HG02938 (cell line): Measurements from ENCODE around the gene TRIP6.

ENCODE experiments used
- ATAC-seq: cut with Tn5 transposase; IDR thresholded peaks from one replicate; pipeline ENCODE4 v1.9.1; 2021; ENCODE audit warnings: mild to moderate bottlenecking, moderate library complexity; ENCODE audit not compliant: unreplicated experiment

Gene TRIP6, protein sequence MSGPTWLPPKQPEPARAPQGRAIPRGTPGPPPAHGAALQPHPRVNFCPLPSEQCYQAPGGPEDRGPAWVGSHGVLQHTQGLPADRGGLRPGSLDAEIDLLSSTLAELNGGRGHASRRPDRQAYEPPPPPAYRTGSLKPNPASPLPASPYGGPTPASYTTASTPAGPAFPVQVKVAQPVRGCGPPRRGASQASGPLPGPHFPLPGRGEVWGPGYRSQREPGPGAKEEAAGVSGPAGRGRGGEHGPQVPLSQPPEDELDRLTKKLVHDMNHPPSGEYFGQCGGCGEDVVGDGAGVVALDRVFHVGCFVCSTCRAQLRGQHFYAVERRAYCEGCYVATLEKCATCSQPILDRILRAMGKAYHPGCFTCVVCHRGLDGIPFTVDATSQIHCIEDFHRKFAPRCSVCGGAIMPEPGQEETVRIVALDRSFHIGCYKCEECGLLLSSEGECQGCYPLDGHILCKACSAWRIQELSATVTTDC

DNA sequence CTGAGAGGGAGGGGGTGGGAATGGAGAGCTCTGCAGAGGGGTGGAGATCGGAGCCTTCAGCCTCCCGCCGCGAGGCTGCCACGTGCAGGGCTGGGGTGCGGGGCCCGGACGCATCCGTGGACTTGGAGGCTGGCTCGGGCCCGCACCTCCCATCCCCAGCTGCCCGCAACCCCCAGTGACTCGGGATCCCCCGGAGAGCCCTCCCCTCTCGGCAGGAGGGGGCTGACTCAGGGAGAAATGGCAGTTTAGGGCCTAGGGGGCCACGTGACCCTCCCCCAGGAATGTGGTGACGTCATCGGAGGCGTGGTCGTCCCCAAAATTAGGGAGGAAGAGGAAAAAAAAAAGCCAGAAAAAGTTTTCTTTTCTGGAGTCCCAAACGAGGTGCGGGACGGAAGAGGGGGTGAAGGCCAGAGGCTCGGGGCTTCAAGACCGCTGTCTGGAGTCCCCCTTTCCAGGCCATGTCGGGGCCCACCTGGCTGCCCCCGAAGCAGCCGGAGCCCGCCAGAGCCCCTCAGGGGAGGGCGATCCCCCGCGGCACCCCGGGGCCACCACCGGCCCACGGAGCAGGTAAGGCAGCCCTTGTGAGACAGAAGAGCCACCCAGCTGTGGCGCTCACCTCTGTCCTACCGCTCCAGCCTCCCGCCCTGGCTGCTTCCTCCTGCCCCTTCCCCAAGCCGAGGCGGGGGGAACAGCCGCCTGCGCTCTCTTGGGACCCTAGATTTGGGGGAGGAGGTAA, at the start of gene TRIP6:
Gene TRIP6 (plus strand): TSS at position 348 of the 736 bp plus-strand sequence. CDS start 111 bp downstream, at position 459.
- ATAC-seq = no peak

DNA sequence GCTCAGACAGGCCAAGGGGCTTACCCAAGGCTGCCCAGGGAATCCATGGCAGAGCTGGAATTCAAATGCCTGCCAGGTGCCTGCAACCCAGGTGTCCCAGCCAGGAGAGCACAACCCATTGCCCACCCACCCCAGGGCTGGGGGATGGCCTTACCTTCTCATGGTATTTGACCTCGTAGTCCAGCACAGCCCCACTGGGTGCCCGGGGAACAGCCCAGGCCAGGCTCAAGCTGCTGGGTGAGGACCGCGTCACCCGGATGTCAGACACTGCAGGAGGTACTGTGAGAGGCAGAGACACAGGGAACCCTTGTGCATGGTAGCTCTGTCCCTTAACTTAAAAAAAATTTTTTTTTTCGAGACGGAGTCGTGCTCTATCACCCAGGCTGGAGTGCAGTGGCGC, 48.8 kb upstream of the TRIP6 start:
- ATAC-seq = no peak

DNA sequence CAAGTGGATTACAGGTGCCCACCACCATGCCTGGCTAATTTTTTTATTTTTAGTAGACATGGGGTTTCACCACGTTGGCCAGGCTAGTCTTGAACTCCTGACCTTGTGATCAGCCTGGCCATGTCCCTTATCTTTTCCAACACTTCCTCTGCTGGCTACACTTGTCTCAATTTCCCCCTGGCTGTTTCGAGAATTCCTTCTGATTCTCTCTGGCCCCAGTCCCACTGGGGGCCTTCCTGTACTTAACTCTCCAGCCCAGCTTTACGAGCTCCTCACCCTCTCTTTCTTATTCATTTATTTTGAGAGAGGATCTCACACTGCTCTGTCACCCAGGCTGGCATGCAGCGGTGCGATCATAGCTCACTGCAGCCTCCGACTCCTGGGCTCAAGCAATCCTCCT, 48.4 kb upstream of the TRIP6 start:
- ATAC-seq = no peak

DNA sequence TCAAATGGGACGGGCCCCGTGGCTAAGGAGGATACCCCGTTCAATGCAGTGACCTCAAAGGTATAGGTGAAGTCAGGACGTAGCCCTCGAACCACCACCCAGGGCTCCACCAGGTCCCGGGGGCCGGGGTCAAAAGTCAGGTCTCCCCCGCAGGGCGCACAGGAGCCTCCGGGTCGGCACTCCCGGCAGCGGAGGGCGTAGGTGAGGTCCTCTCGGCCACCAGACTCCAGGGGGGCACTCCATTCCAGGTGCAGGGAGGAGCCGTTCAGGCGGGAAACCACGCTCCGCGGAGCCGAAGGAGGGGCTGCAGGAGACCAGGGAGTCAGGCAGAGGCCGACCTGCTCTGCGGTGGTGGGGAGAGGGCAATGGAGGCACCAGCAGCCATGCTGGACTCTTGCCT, 47.6 kb upstream of the TRIP6 start:
- ATAC-seq = no peak

DNA sequence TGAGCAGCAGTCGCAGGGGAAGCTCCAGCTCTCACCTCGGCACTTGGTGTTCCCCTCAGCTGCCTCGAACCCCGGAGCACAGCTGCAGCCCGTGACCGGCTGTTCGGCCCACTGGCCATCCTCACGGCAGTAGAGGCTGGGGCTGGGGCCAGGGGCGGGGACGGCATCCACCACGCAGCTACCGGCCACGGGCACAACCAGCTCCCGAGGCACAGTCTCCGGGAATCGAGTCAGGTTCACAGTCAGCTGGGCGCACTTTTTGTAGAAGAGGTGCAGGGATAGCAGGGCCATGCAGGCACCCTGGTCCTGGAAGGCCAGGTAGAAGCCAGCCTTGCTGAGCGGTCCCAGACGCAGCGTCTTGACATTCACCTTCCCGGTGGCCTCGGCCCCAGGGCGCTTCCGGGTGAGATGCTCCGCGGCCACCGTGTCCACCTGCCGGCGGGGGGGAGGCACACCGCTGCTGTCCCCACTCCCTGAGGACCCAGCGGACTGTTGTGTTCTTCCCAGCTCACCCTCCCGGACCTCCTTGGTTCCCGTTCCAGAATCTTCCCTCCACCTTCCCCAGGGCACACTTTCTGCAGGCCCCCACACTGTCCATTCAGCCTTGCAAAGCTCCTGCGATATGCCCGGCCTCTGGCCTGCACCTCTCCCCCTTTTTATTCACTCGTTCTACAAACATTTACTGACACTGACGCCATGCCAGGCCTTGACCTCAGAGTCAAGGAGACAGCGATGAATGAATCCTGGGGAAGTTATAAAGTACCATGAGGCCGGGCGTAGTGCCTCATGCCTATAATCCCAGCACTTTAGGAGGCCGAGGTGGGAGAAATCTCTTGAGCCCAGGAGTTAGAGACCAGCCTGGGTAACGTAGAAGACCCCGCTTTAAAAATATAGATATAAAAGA, 44.7 kb upstream of the TRIP6 start:
- no peak for ATAC-seq

DNA sequence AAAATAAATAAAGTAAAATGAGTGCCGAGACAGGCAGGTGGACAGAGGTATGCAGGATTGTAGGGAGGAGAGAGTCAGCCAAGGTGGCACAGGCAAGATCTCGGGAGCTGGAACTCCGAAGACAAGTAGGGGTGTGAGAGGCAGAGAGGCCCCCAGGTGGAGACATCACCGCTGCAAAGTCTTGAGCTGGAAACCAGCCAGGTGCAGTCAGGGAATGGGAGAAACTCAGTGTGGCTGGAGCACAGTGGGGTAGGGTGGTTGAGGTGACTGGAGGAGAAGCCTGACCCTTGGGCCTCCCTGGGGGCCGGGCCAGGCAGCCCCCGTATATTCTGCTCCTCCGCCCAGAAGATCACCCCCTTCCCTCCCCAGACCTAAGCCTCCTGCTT, 44.1 kb upstream of the TRIP6 start:
- no peak for ATAC-seq

DNA sequence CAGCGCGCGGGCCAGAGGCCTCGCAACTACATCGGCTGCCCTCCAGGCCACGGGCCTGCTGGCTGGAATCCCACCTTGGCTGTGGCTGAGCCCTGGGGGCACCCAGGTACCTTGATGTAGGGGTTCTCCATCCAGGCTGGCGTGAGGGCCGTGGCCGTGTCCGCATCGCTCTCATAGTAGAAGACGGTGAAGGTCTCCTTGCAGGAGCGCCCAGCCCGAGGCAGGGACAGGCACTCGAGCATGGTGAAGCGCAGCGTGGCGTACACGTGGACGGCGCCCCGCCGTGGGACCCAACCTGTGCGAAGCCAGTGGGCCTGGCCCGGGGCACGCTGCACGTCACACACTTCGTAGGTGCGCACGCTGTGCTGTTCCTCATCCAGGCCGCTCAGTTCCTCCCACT, 43.7 kb upstream of the TRIP6 start:
- ATAC-seq = no peak

DNA sequence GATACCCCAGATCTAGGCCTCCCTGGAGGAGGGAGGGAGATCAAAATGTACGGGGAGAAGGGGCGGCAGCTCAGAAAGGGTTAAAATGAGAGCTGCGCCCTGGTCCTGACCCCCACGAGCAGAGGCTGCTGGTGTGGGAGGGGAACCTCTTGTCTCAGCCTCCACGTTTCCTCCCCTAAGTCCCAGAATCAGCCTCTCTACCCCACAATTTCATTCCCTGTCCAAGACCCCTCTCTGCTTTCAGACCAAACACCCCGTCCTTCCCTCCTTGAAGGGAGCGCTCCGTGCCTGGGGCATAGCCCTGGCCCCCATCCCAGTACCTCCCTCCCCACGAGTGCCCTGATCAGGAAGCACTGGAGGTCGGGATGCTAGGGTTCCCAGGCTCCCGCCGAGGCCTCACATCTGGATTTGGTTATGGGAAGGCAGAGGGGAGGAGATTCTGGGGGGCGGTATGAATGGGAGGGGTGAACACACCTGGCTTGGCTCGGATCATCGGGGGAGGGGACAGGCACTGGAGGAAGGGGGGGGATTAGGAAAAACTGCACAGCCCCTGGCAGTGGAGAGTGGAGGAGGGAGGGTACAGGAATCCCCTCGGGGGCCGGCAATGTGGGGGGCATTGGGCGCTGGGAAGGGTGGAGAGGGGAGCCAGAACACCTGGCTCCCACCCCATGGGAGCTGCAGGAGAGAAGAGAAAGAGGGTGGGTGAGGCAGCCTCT, 42.5 kb upstream of the TRIP6 start:
- ATAC-seq = no peak

DNA sequence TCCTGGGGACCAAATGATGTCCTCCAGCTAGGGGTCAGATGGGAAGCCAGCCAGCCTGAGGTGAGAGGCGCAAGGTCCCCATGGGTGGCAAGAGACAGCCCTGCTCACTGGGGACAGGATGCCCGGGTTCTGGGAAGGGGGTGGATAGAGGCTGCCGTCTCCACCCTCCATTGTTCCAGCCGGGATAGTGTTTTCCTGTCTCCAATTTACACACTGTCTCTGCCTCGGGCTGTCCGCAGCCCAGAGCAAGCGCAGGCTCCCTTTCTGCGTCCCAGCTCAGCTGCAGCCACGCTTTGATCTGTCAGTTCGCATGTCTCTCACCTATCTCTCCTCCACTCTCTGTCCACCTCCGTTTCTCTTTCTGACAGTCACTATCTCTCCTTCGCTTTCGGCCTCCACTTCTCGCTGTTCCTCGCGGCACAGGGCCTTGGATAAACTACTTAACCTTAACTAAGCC, 41.9 kb upstream of the TRIP6 start:
- ATAC-seq = no peak

DNA sequence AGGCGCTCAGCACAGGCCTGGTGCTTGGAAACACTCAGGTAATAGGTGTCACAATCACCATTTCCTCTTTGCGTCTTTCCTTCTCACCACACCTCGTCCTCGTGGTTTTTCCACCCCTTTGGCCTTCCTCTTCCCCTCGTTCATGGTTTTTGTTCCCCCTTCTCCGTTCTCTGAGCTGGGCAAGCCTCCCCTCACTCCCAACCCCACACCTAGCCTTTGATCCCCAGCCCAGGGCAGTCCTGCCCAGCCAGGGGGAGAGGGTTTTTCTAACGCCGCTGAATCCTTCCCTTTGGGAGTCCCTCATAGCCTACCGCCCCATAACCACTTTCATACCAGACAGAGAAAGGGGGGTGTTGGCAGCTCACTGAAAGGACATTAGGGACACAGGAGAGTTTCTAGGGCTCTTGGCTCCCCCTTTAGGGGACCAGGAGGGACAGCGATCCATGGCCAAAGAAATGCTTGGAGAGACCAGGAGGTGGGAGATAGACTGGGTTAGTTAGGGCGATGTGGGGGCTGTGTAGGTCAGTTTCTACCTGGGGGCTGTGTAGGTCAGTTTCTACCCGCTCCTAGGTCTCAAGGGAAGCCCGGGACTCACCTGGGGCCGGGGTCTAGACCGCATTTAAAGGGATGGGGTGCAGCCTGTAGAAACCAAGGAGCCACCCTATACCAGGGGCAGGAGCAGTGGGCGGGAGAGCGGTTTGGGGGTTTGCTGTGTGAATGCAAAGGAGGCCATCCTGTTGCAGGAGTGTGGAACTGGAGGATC, 41.3 kb upstream of the TRIP6 start:
- no peak for ATAC-seq

DNA sequence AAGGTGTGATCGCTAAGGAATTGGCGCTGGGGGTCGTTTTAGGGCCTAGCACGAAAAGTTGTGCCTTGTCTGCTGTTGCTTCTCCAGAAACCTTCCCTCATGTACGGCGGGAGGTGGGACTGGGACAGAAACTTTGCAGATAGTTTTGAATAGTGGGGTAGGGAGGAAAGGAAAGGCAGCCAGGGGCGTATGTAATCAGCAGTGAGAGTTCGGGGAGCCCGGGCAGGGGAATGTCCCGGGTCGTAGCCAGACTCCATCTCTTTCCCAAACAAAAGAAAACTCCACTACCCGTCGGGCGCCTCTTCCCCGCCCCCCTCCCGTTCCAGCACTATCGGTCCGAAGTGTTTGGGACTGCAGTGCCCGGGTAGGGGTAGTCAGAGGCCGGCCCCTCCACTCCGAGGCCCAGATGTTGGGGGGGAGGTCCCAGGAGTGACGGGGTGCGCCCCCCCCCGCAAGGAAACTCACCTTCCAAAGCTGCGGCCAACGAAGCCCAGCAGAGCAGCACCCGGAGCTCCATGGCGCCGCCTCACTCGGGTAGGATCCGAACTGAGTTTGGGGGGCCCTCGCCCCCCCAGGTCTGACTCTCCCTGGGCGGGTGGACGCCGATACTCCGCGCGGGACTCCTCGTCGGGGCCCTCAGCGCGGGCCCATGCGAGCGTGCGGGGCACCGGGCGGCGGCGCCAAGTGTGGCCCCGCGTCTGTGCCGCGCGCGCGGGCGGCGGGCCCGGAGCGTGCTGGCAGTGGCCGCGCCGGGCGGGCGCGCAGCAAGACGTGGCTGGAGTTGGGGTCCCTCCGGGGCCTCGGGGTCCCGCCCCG, 40.5 kb upstream of the TRIP6 start:
- ATAC-seq = no peak

DNA sequence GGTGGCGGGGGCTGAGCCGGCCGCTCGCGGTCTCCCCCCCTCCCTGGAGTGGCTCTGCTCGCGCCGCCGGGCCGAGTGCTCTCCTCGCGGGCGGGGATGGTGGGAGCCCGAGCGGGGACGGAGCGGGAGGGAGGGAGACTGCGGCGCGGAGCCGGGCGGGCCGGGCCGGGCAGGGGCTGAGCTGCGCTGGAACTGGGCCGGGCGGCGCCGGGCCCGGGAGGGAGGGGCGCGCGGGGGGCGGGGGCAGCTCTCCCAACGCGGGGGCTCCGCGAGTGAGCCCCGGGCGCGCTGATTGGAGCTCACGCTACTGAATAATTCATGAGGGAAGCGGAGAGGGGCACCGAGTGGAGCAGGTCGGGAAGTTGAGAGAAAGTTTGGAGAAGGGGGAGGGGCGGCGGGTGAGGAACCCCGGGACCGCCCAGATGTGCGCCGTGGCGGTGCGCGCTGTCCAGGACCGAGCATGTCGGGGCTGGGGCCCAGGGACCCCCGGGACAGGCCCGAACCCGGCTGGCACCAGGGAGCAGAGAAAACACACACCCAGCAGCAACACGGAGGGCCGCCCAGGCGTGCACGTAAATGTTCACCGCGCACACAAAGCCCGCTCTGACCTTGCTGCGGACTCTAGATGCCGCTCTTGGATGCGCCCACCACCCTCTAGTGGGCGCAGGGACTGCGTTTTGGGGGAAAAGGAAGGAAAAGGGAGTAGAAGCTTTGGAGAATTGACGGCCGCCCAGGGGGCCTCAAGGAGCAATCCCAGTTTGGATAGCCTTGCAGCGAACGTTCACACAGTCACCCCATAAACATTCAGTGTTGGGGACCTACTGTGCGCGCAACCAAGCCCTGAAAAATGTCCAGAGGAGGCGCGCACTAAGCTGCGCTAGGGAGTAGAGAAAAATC, 39.6 kb upstream of the TRIP6 start, which contains the start of gene EPHB4:
Gene EPHB4 (minus strand): TSS at position 194 of the 897 bp plus-strand sequence. CDS start 493 bp downstream, outside the sequence.
- no peak for ATAC-seq

DNA sequence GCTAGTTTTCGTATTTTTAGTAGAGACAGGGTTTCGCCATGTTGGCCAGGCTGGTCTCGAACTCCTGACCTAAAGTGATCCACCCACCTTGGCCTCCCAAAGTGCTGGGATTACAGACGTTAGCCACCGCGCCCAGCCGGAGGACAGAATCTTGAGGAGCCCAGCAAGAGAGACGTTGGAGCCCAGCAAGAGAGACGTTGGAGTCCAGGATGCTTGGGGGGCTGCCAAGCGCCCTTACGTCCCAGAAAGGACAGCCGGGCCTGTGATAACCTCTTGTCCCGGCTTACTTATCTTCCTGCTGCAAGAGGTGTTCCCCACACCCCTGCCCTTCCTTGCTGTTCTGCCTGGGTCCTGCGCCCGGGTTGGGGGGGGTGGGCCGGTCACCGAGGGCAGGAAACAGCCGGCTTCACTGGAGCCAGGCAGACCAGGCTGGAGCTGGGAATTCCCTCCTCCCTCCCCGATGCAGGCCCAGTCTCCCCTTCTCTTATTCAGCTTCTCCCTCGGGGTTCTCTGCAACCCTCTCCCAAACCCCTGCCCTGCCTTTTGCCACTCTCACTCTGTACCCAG, 38.0 kb upstream of the TRIP6 start:
- ATAC-seq = no peak

DNA sequence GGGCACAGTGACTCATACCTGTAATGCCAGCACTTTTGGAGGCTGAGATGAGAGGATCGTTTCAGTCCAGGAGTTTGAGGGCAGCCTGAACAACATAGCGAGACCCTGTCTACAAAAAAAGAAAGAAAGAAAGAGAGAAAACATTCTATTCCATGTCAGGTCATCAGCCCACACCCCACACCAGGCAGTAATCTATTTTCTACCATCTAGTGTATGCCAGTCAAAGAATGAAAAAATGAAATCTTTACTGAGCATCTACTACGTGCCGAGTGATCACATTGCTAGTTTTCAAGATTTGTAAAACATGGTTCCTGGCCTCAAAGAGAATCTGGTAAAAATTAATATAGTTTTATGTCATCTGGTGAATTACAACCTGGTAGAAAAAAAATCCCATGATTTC, 36.8 kb upstream of the TRIP6 start:
- ATAC-seq = no peak

DNA sequence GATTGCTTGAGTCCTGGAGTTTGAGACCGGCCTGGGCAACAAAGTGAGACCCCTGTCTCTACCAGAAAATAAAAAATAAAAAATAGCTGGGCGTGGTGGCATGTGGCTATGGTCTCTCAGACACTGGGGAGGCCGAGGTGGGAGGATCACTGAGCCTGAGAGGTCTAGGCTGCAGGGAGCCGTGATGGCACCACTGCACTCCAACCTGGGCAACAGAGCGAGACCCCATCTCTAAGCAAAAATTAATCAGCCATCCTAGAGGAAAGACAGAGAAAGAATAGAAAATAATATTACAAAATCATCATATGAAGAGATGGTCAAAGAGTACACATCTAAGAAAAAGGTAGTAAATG, 34.9 kb upstream of the TRIP6 start:
- no peak for ATAC-seq

DNA sequence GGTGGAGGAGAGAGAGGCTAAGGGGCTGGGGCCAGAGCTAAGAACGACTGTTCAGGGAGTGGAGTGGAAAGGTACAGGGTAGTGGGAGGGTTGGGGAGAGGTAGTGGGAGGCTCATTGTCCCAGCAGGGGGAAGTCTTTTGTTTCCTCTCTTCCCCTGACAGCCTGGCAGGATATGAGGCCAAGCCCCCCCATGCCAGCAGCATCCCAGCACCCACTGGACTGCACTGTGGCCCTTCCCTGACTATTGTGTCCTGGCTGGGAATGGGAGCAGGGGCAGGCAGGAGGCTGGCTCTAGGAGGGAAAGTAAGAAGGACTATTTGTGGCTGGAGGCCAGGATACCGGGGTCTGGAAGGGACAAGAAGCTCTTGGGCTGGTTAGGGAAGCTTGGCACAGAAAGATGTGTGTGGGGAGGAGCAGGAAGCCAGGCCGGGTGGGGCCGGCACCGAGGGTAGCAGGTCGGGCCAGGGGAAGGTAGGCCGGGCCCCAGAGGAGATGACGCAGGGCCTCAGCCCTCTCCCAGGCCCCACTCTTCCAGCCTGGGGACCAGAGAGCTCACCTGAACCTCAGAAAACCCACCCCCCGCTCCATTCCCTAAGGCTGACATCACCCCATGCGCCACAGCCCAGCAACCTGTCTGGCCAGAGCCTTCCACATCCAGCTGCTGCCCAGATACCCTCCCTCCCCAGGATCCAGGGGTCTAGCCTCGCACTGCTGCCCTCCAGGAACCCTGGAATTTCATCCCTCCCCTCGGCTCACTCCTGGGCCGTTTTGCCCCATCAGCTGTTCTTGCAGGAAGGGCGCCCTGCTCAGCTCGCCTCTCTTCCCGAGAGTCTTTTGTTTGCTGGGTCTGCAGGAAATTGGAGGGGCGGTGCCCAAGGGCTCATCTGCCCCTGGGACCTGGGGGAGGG, 31.0 kb upstream of the TRIP6 start:
- ATAC-seq = no peak

DNA sequence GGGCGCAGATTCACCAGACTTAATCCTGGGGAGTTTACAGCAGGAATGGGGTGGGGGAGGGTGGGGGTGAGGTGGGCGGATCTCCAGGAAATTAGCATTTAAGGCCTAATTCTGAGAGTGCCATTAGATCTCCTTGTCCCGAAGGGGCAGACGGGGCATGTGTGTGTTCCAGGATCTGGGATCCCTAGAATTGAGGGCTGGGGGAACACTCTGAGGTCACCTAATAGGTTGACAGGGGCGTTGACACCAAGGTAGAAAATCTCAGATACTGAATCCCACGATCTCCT, 30.4 kb upstream of the TRIP6 start:
- no peak for ATAC-seq
